ENCODE data around the gene ANKRD18A.

The ANKRD18A gene

DNA sequence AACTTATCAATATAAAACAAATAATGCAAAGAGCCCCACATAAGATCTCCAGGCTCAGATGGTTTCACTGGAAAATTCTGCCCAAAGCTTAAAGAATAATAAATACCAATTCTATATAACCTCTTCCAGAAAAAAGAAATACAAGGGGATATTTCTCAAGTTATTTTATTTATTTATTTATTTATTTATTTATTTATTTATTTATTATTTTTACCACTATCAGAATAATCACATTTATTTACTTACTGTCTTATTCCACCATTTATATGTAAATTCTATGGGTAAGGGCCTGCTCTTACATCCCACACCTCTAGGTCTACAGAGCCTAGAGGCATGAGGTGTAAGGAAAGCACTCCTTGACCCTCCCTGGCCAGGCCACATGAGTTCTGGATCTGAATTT lies 91.1 kb downstream of the ANKRD18A start:
- DNase-seq (ENCODE audit: low read depth), result no peak

DNA sequence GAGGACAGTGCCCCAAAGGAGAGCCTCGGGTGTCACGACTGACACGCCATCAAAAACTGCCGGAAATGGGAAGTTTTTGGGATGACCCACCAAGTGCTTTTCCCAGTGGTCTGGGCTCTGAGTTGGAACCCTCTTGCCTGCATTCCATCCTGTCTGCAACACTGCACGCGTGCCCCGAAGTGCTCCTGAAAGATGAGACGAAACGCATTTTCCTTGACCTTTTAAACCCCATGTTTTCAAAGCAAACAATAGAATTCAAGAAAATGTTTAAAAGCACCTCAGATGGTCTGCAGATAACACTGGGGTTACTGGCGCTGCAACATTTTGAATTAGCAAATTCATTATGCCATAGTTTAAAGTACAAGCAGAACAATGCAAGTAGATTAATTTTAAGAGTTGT lies 92.9 kb downstream of the ANKRD18A start:
- no peak for DNase-seq (ENCODE audit: low read depth)

DNA sequence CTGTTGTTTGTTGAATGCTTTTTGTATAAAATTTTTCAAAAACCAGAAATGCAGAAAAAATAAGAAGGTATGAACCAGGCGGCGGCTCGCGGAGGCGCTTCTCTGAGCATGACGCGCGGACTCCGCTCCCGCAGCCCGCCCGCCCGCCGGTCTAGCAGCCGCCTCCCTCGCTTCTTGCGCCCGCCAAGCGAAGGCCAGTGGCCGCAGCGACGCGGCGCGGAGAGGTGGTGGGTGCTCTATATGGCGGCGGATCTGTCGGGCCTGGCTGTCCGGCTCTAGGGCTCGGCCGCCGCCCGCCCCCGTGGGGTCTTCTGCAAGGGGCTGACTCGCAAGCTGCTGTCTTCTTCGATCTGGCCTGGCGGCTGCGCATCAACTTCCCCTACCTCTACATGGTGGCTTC lies 93.8 kb downstream of the ANKRD18A start:
- DNase-seq (ENCODE audit: low read depth), result no peak

- DNase-seq (ENCODE audit: low read depth), result no peak
Observed at GRCh38 chr9:38523121-38523520, 97.3 kb downstream of the ANKRD18A start.

DNA sequence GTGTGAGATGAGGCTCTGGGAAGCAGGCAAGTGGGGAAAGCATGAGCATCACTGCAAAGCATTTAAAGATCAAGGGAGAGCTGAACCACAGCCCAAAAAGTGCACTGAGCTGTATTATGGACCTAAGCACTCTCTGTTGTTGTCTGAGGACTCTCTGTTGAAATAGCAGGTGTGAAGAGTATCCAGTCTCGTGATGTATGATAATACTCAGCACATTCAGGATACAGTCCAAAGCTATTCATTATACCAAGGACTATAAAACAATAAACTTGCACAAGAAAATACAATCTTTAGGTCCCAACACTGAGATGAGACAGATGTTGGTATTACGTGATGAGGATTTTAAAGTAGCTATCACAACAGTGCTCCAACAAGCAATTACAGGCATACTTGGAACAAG lies 98.6 kb downstream of the ANKRD18A start:
- no peak for DNase-seq (ENCODE audit: low read depth)

Measured in stimulated activated CD8-positive, alpha-beta memory T cell treated with anti-CD3 and anti-CD28 coated beads, Interleukin-12 subunit alpha, Interleukin-12 subunit beta, amount 100 ng/mL, for 4 hours (primary cell).